SJSA1 (cell line): Measurements from ENCODE around the gene FMO2. TPM values are rescaled to one million over a fixed set of nuclear protein-coding genes. Genes with fewer than 3 reads are reported as not detected.
"Not testable (repeated sequence)": the region's sequence is repeated elsewhere in the genome, so short reads cannot be mapped to it uniquely, and the experiment has no call there.

Experiments
- DNase-seq, 2 experiments: peaks; one replicate each; pipeline ENCODE4 v3.0.0-alpha.2; 2015 to 2020; ENCODE audit warnings: low spot score in 2 of 2, low read depth in 1 of 2
- H3K27ac ChIP-seq: fragments of 250-450 bp; sonication (Bioruptor Pico); 2 replicates; pipeline ENCODE4 v1.5.1; 2020; ENCODE audit warnings: mild to moderate bottlenecking, moderate library complexity
- H3K27me3 ChIP-seq: fragments of 250-450 bp; sonication (Bioruptor Pico); replicated peaks from 2 replicates; pipeline ENCODE4 v1.5.1; 2020; ENCODE audit warnings: mild to moderate bottlenecking, moderate library complexity
- H3K36me3 ChIP-seq: fragments of 250-450 bp; sonication (Bioruptor Pico); 2 replicates; pipeline ENCODE4 v1.5.1; 2020; ENCODE audit warnings: mild to moderate bottlenecking
- H3K4me1 ChIP-seq: fragments of 250-450 bp; sonication (Bioruptor Pico); replicated peaks from 2 replicates; pipeline ENCODE4 v1.6.1; 2021; ENCODE audit warnings: mild to moderate bottlenecking
- H3K4me3 ChIP-seq: fragments of 250-450 bp; sonication (Bioruptor Pico); 2 replicates; pipeline ENCODE4 v1.5.1; 2020; ENCODE audit warnings: mild to moderate bottlenecking
- H3K9me3 ChIP-seq: fragments of 250-450 bp; sonication (Bioruptor Pico); replicated peaks from 2 replicates; pipeline ENCODE4 v1.5.1; 2020; ENCODE audit warnings: mild to moderate bottlenecking
- total RNA-seq: library from RNA; depleted of rRNA; stranded (reverse); fragments of >200 nt; shearing (Covaris generic); gene quantifications from 2 replicates; pipeline ENCODE4 v1.2.3, GENCODE V29; 2014

FMO2 gene
- total RNA-seq, 1 experiment from 2014 or later, result not detected

DNA sequence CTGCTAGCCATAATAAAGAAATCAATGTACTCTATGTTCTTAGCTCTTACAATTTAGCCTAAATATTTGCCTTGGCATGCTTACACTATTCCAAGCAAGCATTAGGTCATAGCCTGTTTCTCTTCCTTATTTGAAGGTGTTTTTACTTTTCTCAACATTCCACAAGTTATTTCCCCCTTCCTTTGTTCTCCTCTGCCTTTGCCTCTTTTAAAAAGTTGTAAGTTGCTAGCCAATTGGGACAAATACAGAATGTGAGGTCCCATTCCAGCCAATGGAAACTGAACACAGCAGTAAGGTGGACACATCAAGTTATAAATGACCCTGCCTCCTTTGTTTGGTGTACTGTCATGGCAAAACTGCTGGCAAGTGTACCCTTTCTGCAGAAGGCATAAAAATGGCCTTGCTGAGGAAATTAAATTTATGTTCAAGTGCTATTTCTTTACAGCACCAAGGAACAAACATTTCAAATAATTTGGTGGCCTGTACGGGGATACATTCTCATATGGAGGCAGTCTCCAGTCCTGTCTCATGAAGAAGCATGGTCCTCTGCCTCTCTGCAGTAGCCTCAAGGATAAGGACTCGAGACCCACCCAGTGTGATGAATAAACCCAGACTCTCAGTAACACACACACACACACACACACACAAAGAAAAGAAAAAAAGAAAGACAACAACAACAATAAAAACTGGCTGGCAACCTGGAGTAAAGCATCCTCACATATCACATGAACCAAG, 34.4 kb downstream of the FMO2 start:
- H3K9me3 ChIP-seq, result no peaks in the 10 kb centered on the region; the same call in 1 of the 2 replicates
- H3K27ac ChIP-seq, result peak overlapping the region; percentile 99
- DNase-seq, result peak; percentile 47 to 82
- H3K4me1 ChIP-seq, result peaks cover 33% of the 10 kb centered on the region
- H3K27me3 ChIP-seq, result no peaks in the 10 kb centered on the region
- H3K4me3 ChIP-seq, result no peak overlapping the region
- no peaks in the 10 kb centered on the region for H3K36me3 ChIP-seq

DNA sequence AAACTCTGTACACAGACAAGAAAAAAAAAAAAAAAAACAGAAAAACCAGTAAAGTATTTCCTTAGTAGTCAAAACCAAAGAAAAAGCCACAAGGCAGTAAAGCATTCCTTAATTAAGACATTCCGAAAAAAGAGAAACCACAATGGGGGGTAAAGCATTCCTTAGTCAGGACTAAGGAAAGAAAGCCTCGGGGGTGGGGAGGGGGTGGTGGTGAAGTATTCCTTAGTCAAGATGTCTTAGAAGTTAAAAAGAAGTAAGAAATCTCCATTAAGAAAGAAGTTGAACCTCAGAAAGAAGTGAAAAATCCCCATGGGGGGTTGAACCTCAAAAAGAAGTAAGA, 35.0 kb downstream of the FMO2 start:
- H3K4me3 ChIP-seq, result peak overlapping the region; percentile 15
- no peaks in the 10 kb centered on the region for H3K36me3 ChIP-seq
- H3K4me1 ChIP-seq, result peaks cover 33% of the 10 kb centered on the region
- no peaks in the 10 kb centered on the region; the same call in 1 of the 2 replicates for H3K9me3 ChIP-seq
- no peaks in the 10 kb centered on the region for H3K27me3 ChIP-seq
- DNase-seq, result peak; percentile 87 to 94
- H3K27ac ChIP-seq, result peak overlapping the region; percentile 99

DNA sequence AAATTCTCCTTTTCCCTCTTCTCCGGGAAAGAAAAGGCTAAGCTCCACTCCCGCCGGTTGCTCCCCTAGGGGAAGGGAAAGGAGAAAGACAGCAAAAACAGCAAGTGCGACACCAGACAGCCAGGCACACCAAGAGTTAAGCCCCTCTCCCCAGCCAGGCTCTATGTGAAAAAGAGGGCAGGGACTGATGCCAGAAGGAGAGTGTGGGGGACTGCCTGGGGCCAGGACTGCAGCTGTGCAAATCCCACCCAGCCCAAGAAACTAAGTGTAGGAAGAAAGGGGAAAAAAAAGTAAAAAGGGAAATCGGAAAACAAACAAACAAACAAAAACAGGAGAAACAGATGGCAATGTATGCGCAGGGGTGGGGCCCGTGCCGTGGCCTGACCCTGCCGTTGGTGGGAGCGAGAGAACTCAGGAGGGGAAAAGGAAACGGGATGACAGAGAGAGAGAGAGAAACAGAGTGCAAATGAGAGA, 35.5 kb downstream of the FMO2 start:
- peak overlapping the region; percentile 15 for H3K4me3 ChIP-seq
- no peaks in the 10 kb centered on the region; the same call in 1 of the 2 replicates for H3K9me3 ChIP-seq
- peak overlapping the region; percentile 99 for H3K27ac ChIP-seq
- H3K4me1 ChIP-seq, result peaks cover 33% of the 10 kb centered on the region
- no peaks in the 10 kb centered on the region for H3K36me3 ChIP-seq
- DNase-seq, result peak; percentile 86 to 94
- no peaks in the 10 kb centered on the region for H3K27me3 ChIP-seq

DNA sequence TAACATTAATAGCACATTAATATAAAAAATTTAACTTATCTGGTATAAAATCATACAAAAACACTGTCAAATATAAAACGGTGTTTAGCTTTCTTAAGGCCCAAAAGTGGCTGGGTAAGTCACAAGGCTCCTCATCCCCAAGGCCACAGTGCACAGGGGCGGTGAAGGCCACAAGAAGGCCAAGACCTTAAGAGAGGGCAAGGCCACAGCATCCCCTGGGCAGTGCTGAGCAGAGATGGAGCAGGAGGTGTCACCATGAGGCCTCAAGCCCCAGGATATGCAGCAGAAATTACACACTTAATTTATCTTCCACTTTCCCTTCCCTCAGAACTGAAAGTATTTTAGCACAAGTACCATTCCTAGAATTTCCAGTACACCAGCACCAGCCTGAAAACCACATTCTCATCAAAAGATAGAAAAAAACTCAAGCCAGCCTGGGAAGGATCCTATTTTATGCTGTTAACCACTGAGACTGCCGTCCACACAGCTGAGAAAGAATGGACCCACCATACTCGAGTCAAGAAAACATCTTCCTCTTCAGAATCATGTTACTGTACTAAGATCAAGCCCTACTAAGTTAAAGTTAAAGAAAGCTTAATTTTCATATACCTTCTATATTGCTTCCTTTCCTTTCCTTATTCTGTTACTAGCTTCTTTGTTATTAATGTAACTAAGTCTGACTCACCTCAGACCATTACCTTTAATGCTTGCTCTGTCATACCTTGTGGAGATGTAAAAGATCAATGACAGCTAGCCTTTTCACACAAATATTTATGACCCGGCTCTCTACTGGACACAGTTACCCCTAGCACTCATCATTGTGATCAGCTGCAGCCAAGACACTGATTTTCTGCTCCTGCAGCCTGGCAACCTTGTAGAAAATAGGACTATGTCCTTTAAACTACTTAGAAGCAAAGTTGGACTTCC, 36.8 kb downstream of the FMO2 start:
- H3K27me3 ChIP-seq, result no peaks in the 10 kb centered on the region
- H3K27ac ChIP-seq, result 0 out of 2 replicates have a peak overlapping the region, but pooled peaks have one; percentile 99
- DNase-seq, result peak in 1 of 2 experiments; percentile 28

DNA sequence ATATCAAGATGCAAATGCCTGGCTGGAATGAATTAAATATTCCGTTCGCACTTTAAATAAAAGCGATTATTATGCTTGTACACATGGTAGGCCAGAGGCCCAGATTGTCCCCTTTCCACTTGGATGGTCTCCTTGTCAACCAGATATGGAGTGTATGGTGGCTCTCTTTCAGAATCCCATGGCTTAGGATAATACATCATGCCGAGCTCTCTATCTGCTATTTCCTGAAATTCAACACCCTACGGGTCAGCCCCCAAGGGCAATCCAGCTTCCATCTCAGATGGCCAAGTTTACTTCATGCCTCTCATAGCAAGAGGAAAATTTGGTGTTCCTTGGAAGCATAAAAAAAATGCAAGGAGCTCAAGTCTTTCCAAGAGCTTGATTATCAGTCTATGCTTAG, 37.8 kb downstream of the FMO2 start:
- Histone ChIP-seq H3K27ac (no peak overlapping the region), H3K36me3 (no peaks in the 10 kb centered on the region), H3K4me3 (no peak overlapping the region), H3K27me3 (no peaks in the 10 kb centered on the region), H3K9me3 (no peaks in the 10 kb centered on the region; the same call in 1 of the 2 replicates), H3K4me1 (peaks cover 33% of the 10 kb centered on the region)
- DNase-seq, result no peak

More for the DNA sequence above, 36.8 kb downstream of the FMO2 start:
- Histone ChIP-seq H3K36me3 (no peaks in the 10 kb centered on the region), H3K4me1 (peaks cover 33% of the 10 kb centered on the region), H3K9me3 (no peaks in the 10 kb centered on the region; the same call in 1 of the 2 replicates), H3K4me3 (no peak overlapping the region)

DNA sequence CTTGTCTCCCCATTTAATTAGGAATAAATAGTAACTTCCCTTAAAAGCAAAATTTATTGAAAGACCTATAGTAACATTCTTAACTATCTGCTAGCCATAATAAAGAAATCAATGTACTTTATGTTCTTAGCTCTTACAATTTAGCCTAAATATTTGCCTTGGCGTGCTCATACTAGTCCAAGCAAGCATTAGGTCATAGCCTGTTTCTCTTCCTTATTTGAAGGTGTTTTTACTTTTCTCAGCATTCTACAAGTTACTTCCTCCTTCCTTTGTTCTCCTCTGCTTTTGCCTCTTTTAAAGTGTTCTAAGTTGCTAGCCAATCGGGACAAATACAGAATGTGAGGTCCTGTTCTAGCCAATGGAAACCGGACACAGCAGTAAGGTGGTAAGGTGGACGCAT, 39.2 kb downstream of the FMO2 start:
- not testable (repeated sequence) for H3K36me3 ChIP-seq, H3K27ac ChIP-seq, H3K4me3 ChIP-seq, H3K9me3 ChIP-seq, DNase-seq, H3K27me3 ChIP-seq
- peaks cover 21% of the 10 kb centered on the region for H3K4me1 ChIP-seq

DNA sequence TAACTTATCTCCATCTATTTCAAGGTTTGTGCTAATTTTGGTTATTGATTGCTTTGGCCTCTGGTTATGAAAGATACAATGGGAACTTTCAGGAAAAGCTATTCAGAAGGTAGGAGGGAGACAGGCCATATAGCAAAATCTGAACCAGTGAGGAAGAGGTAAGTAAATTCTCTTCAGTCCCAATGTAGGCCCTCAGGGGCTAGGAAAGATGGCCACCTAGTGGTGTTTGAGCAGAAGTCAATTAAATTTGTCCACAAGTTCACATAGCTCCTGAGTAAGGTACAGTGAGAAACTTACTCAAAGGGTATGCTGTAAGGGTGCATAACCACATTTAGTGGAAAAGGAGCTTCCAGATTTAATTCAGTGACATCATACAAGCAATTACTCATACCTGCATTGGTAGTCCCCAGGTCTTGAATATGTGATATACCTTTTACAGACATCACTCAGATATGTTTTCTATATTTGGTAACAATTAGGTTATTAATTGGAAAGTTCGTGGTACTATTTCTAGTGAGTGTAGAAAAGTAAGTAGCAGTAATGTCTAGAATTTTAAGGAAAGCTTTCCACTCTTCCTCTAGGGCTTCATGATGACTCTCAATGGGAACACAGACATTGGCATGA, 41.8 kb downstream of the FMO2 start:
- peak; percentile 37 to 52 for DNase-seq
- H3K36me3 ChIP-seq, result no peaks in the 10 kb centered on the region
- no peak overlapping the region for H3K4me3 ChIP-seq
- H3K27ac ChIP-seq, result no peak overlapping the region
- peaks cover 2% of the 10 kb centered on the region for H3K4me1 ChIP-seq
- H3K9me3 ChIP-seq, result no peaks in the 10 kb centered on the region
- no peaks in the 10 kb centered on the region for H3K27me3 ChIP-seq

DNA sequence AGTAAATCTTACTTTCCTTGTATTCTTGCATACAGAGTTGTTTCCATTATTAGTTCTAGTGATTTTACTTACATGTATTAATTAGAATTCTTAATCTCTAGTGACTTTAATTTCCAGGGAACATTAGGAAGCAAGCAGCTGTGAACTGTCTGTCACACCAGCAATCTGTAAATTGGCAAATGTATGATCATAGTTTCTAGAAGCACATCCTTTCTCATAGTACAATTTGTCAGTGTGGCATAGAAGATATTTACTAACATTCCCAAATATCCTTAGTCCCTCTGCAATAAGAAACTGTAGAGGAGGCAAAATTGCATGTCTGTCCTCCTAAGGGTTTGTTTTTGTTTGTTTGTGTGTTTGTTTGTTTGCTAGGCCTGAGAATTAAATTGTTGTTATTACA, 46.2 kb downstream of the FMO2 start:
- Histone ChIP-seq H3K27ac (no peak overlapping the region), H3K4me3 (no peak overlapping the region), H3K9me3 (no peaks in the 10 kb centered on the region), H3K4me1 (no peaks in the 10 kb centered on the region), H3K36me3 (no peaks in the 10 kb centered on the region), H3K27me3 (no peaks in the 10 kb centered on the region)
- no peak for DNase-seq

DNA sequence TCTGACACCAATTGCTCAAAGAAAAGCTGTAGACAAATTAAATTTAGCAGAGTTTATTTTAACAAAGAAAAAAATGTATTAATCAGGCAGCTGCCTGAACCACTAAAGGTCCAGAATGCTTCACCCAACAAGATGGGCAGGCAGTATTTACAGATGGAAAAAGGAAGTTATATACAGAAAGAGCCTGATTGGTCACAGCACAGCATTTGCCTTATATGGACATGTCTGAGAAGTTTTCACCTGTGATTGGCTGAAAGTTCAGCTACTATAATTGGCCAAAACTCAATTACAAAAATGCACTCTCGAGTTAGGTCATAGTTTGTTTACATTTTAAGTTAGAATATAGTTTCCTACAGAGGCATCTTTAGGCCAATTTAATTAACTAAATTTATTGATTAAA, 48.1 kb downstream of the FMO2 start:
- no peak for DNase-seq
- H3K4me3 ChIP-seq, result no peak overlapping the region

DNA sequence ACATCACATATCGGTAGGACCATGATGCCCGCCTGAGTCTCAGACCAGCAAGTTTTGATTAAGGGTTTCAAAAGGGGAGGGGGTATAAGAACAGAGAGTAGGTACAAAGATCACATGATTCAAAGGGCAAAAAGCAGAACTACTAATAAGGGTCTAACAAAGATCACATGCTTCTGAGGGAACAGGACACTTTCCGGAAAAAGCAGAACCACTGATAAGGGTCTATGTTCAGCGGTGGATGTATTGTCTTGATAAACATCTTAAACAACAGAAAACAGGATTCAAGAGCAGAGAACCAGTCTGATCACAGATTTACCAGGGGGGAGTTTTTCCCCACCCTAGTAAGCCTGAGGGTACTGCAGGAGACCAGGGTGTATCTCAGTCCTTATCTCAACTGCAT, 51.1 kb downstream of the FMO2 start:
- not testable (repeated sequence) for DNase-seq, H3K27me3 ChIP-seq, H3K36me3 ChIP-seq, H3K4me1 ChIP-seq, H3K4me3 ChIP-seq, H3K27ac ChIP-seq, H3K9me3 ChIP-seq

More for the DNA sequence above, 48.1 kb downstream of the FMO2 start:
- no peaks in the 10 kb centered on the region for H3K27me3 ChIP-seq
- no peaks in the 10 kb centered on the region for H3K4me1 ChIP-seq
- H3K36me3 ChIP-seq, result no peaks in the 10 kb centered on the region
- no peaks in the 10 kb centered on the region for H3K9me3 ChIP-seq
- no peak overlapping the region for H3K27ac ChIP-seq

DNA sequence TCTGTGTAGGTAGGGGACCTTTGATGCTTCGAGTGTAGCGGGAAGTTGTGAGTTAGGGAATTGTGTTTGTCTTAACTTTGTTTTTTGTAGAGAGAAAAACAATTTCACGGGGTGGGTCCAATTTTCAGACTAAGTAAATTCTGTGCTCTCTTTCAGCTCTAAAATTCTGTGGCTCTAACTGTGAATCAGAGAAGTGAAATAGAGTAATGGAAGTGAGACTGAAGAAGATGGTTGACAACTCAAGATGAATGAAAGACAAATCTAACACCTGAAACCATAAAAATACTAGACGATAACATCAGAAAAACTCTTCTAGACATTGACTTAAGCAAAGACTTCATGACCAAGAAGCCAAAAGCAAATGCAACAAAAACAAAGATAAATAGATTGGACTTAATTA, 58.8 kb downstream of the FMO2 start:
- Histone ChIP-seq H3K36me3 (no peaks in the 10 kb centered on the region), H3K4me1 (no peaks in the 10 kb centered on the region), H3K27me3 (0 out of 2 replicates have a peak, but pooled peaks cover 8% of the 10 kb centered on the region), H3K4me3 (no peak overlapping the region), H3K9me3 (0 out of 2 replicates have a peak, but pooled peaks cover 3% of the 10 kb centered on the region), H3K27ac (no peak overlapping the region)
- DNase-seq, result no peak

DNA sequence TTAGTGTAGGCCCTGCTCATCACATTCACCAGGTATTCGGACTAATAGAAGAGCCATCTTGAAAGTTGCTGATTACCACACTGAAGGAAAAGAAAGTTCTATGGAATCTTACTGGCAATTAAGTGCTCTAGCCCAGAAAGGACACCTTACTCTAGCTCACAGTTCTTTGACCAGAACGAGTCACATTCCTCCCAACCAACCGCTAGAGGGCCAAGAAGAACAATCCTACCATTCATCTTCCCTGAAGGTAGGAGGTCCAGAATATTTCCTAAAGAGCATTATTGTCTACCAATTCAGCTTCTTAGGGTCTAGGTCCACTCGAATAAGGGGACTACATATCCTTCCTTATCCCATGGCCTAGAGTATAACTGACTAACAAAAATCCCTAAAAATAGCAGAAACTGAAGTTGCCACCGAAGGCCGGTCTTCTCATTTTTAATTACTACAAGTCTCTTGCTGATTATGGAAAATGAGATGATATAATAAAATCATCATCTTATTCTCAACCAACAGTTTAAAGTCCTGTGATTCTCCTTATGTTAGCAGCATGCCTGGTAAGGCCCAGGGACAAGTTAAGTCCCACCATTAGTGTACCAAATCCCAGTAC, 60.5 kb downstream of the FMO2 start:
- no peak overlapping the region for H3K27ac ChIP-seq
- H3K9me3 ChIP-seq, result 0 out of 2 replicates have a peak, but pooled peaks cover 3% of the 10 kb centered on the region
- H3K4me3 ChIP-seq, result no peak overlapping the region
- H3K4me1 ChIP-seq, result no peaks in the 10 kb centered on the region
- no peaks in the 10 kb centered on the region for H3K36me3 ChIP-seq
- peak in 1 of 2 experiments; percentile 17 for DNase-seq
- H3K27me3 ChIP-seq, result peaks cover 17% of the 10 kb centered on the region

DNA sequence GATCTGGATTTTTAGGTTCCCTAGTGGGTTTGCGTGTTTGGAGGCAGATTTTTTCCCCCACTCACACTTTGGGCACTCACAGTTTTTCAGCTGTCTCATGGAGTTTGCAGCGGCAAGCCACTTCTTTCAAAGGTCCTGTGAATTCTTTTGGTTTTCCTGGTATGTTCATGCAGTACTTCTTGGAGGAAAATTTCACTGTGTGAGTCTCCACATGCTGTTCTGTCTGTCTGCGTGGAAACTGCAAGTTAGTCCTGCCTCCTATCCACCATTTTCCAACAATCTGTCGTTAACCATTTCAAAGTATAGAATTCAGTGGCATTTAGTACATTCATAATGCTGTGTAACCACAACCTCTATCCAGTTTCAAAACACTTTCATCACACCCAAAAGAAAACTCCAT, 62.4 kb downstream of the FMO2 start:
- Histone ChIP-seq H3K4me3 (no peak overlapping the region), H3K27ac (no peak overlapping the region), H3K27me3 (peaks cover 20% of the 10 kb centered on the region), H3K36me3 (no peaks in the 10 kb centered on the region), H3K9me3 (no peaks in the 10 kb centered on the region), H3K4me1 (no peaks in the 10 kb centered on the region)
- no peak for DNase-seq
